Measurements from ENCODE around the gene NEGR1.

The NEGR1 gene

GRCh38 chr1:71853360-71853759, 429.0 kb downstream of the NEGR1 start:
- Histone ChIP-seq H3K79me2 (ENCODE audit: insufficient read depth, low read depth) (no peaks in the 10 kb centered on the region), H3K4me2 (no peak overlapping the region), H3K27ac (no peak overlapping the region), H3K4me1 (ENCODE audit: low read depth, poor library complexity, severe bottlenecking) (peaks cover 7% of the 10 kb centered on the region), H3K36me3 (ENCODE audit: insufficient read depth) (no peaks in the 10 kb centered on the region), H3K9ac (no peak overlapping the region), H4K20me1 (ENCODE audit: insufficient read depth) (no peaks in the 10 kb centered on the region), H3K27me3 (ENCODE audit: insufficient read depth, low read depth) (no peaks in the 10 kb centered on the region), H2AFZ (ENCODE audit: low read depth) (no peak overlapping the region), H3K4me3 (IDR thresholded peaks at IDR 0.05; ENCODE audit: insufficient read depth, low read depth, low read length) (no peak overlapping the region)
- no peak for TF ChIP-seq CTCF (conservative IDR thresholded peaks at IDR 0.05; ENCODE audit: low read depth, low read length)

GRCh38 chr1:71850936-71851335, 431.4 kb downstream of the NEGR1 start:
- Histone ChIP-seq H3K9ac (no peak overlapping the region), H3K27me3 (ENCODE audit: insufficient read depth, low read depth) (no peaks in the 10 kb centered on the region), H3K79me2 (ENCODE audit: insufficient read depth, low read depth) (no peaks in the 10 kb centered on the region), H4K20me1 (ENCODE audit: insufficient read depth) (no peaks in the 10 kb centered on the region), H3K36me3 (ENCODE audit: insufficient read depth) (no peaks in the 10 kb centered on the region), H3K27ac (no peak overlapping the region), H3K4me1 (ENCODE audit: low read depth, poor library complexity, severe bottlenecking) (peaks cover 7% of the 10 kb centered on the region), H3K4me2 (no peak overlapping the region), H3K4me3 (IDR thresholded peaks at IDR 0.05; ENCODE audit: insufficient read depth, low read depth, low read length) (no peak overlapping the region), H2AFZ (ENCODE audit: low read depth) (no peak overlapping the region)
- TF ChIP-seq CTCF (conservative IDR thresholded peaks at IDR 0.05; ENCODE audit: low read depth, low read length): no peak

GRCh38 chr1:71850515-71850914, 431.8 kb downstream of the NEGR1 start:
- no peak for TF ChIP-seq CTCF (conservative IDR thresholded peaks at IDR 0.05; ENCODE audit: low read depth, low read length)
- H3K79me2 ChIP-seq (ENCODE audit: insufficient read depth, low read depth): no peaks in the 10 kb centered on the region
- H3K27ac ChIP-seq: no peak overlapping the region
- no peaks in the 10 kb centered on the region for H3K27me3 ChIP-seq (ENCODE audit: insufficient read depth, low read depth)
- no peaks in the 10 kb centered on the region for H3K36me3 ChIP-seq (ENCODE audit: insufficient read depth)
- H3K4me2 ChIP-seq: no peak overlapping the region
- no peaks in the 10 kb centered on the region for H4K20me1 ChIP-seq (ENCODE audit: insufficient read depth)
- no peak overlapping the region for H2AFZ ChIP-seq (ENCODE audit: low read depth)
- H3K4me1 ChIP-seq (ENCODE audit: low read depth, poor library complexity, severe bottlenecking): peaks cover 7% of the 10 kb centered on the region
- no peak overlapping the region for H3K4me3 ChIP-seq (IDR thresholded peaks at IDR 0.05; ENCODE audit: insufficient read depth, low read depth, low read length)
- no peak overlapping the region for H3K9ac ChIP-seq

GRCh38 chr1:71843012-71843411, 439.3 kb downstream of the NEGR1 start:
- H3K4me2 ChIP-seq: no peak overlapping the region
- no peaks in the 10 kb centered on the region for H3K79me2 ChIP-seq (ENCODE audit: insufficient read depth, low read depth)
- H3K4me3 ChIP-seq (IDR thresholded peaks at IDR 0.05; ENCODE audit: insufficient read depth, low read depth, low read length): no peak overlapping the region
- TF ChIP-seq CTCF (conservative IDR thresholded peaks at IDR 0.05; ENCODE audit: low read depth, low read length): no peak
- H3K27ac ChIP-seq: no peak overlapping the region
- H2AFZ ChIP-seq (ENCODE audit: low read depth): no peak overlapping the region
- H4K20me1 ChIP-seq (ENCODE audit: insufficient read depth): no peaks in the 10 kb centered on the region
- no peaks in the 10 kb centered on the region for H3K27me3 ChIP-seq (ENCODE audit: insufficient read depth, low read depth)
- no peaks in the 10 kb centered on the region for H3K36me3 ChIP-seq (ENCODE audit: insufficient read depth)
- H3K9ac ChIP-seq: no peak overlapping the region
- no peaks in the 10 kb centered on the region for H3K4me1 ChIP-seq (ENCODE audit: low read depth, poor library complexity, severe bottlenecking)

Data from KMS-11 (cell line).